ENCODE data around the gene LGI2. TPM values are rescaled to one million over a fixed set of nuclear protein-coding genes. Genes with fewer than 3 reads are reported as not detected.
"Not testable (repeated sequence)": the region's sequence is repeated elsewhere in the genome, so short reads cannot be mapped to it uniquely, and the experiment has no call there.

LGI2 gene
- total and polyA plus RNA-seq, 2 experiments from 2014 or later = 0.89 to 3.6 TPM

GRCh38 chr4:25019501-25019900 is 11.2 kb downstream of the LGI2 start:
- 86% methylated on average over 2 of the region's 2 CpGs for WGBS (ENCODE audit: low lambda C conversion rate, missing lambda C conversion rate)
- no peaks in the 10 kb centered on the region for H3K27me3 ChIP-seq
- H4K20me1 ChIP-seq (ENCODE audit: insufficient read depth, poor library complexity, severe bottlenecking) = no peaks in the 10 kb centered on the region
- TF ChIP-seq EZH2phosphoT487 (IDR thresholded peaks at IDR 0.05; ENCODE audit: low read depth, severe bottlenecking, unreplicated experiment) (no peak), CTCF (IDR thresholded peaks at IDR 0.05; ENCODE audit: poor library complexity) (no peak), EZH2 (IDR thresholded peaks at IDR 0.05; ENCODE audit: borderline replicate concordance) (no peak)
- no peak overlapping the region for H3K4me3 ChIP-seq
- H3K4me1 ChIP-seq (ENCODE audit: insufficient read depth) = no peaks in the 10 kb centered on the region
- no peak overlapping the region for H2AFZ ChIP-seq
- H3K9me3 ChIP-seq (ENCODE audit: low read depth) = no peaks in the 10 kb centered on the region
- no peaks in the 10 kb centered on the region for H3K36me3 ChIP-seq (replicated peaks; ENCODE audit: insufficient read depth, low read depth)
- H3K4me2 ChIP-seq = no peak overlapping the region
- DNase-seq (ENCODE audit: low spot score) = no peak
- no peak overlapping the region for H3K27ac ChIP-seq
- H3K9me2 ChIP-seq (replicated peaks; ENCODE audit: insufficient read depth) = no peaks in the 10 kb centered on the region
- no peaks in the 10 kb centered on the region for H3K79me2 ChIP-seq

GRCh38 chr4:25015012-25015411 is 15.7 kb downstream of the LGI2 start:
- no peak overlapping the region for H3K4me3 ChIP-seq
- H4K20me1 ChIP-seq (ENCODE audit: insufficient read depth, poor library complexity, severe bottlenecking) = no peaks in the 10 kb centered on the region
- no peak overlapping the region for H2AFZ ChIP-seq
- H3K27me3 ChIP-seq = no peaks in the 10 kb centered on the region
- no peak overlapping the region for H3K27ac ChIP-seq
- H3K79me2 ChIP-seq = no peaks in the 10 kb centered on the region
- no peak for DNase-seq (ENCODE audit: low spot score)
- no peaks in the 10 kb centered on the region for H3K9me2 ChIP-seq (replicated peaks; ENCODE audit: insufficient read depth)
- no peaks in the 10 kb centered on the region for H3K36me3 ChIP-seq (replicated peaks; ENCODE audit: insufficient read depth, low read depth)
- H3K4me1 ChIP-seq (ENCODE audit: insufficient read depth) = peaks cover 7% of the 10 kb centered on the region
- TF ChIP-seq CTCF (IDR thresholded peaks at IDR 0.05; ENCODE audit: poor library complexity) (no peak), EZH2 (IDR thresholded peaks at IDR 0.05; ENCODE audit: borderline replicate concordance) (no peak), EZH2phosphoT487 (IDR thresholded peaks at IDR 0.05; ENCODE audit: low read depth, severe bottlenecking, unreplicated experiment) (no peak)
- no peak overlapping the region for H3K4me2 ChIP-seq
- H3K9me3 ChIP-seq (ENCODE audit: low read depth) = no peaks in the 10 kb centered on the region
- WGBS (ENCODE audit: low lambda C conversion rate, missing lambda C conversion rate) = 84% methylated on average over 3 of the region's 3 CpGs

- not testable (repeated sequence) for DNase-seq (ENCODE audit: low spot score); H2AFZ ChIP-seq; H4K20me1 ChIP-seq (ENCODE audit: insufficient read depth, poor library complexity, severe bottlenecking); H3K9me3 ChIP-seq (ENCODE audit: low read depth); H3K9me2 ChIP-seq (replicated peaks; ENCODE audit: insufficient read depth); H3K4me3 ChIP-seq; H3K27me3 ChIP-seq; H3K79me2 ChIP-seq; H3K36me3 ChIP-seq (replicated peaks; ENCODE audit: insufficient read depth, low read depth); H3K4me1 ChIP-seq (ENCODE audit: insufficient read depth); H3K4me2 ChIP-seq
- 100% methylated on average over 1 of the region's 1 CpG for WGBS (ENCODE audit: low lambda C conversion rate, missing lambda C conversion rate)
- H3K27ac ChIP-seq = peak overlapping the region; percentile 54
Measured at GRCh38 chr4:25014662-25014983, 16.1 kb downstream of the LGI2 start.

- H4K20me1 ChIP-seq (ENCODE audit: insufficient read depth, poor library complexity, severe bottlenecking) = no peaks in the 10 kb centered on the region
- 62% methylated on average over 8 of the region's 9 CpGs for WGBS (ENCODE audit: low lambda C conversion rate, missing lambda C conversion rate)
- H3K36me3 ChIP-seq (replicated peaks; ENCODE audit: insufficient read depth, low read depth) = no peaks in the 10 kb centered on the region
- DNase-seq (ENCODE audit: low spot score) = peak; percentile 36
- no peak for TF ChIP-seq EZH2phosphoT487 (IDR thresholded peaks at IDR 0.05; ENCODE audit: low read depth, severe bottlenecking, unreplicated experiment)
- no peaks in the 10 kb centered on the region for H3K9me2 ChIP-seq (replicated peaks; ENCODE audit: insufficient read depth)
- peak overlapping the region; percentile 54 for H3K27ac ChIP-seq
- H3K9me3 ChIP-seq (ENCODE audit: low read depth) = no peaks in the 10 kb centered on the region
- H3K4me3 ChIP-seq = no peak overlapping the region
- H3K4me1 ChIP-seq (ENCODE audit: insufficient read depth) = peaks cover 7% of the 10 kb centered on the region
- no peaks in the 10 kb centered on the region for H3K79me2 ChIP-seq
- H3K4me2 ChIP-seq = no peak overlapping the region
- H3K27me3 ChIP-seq = no peaks in the 10 kb centered on the region
- no peak overlapping the region for H2AFZ ChIP-seq
Measured at GRCh38 chr4:25013756-25014661, 16.7 kb downstream of the LGI2 start.
